Esophagus muscularis mucosa (tissue), 3 donors: ENCODE data around the gene ZNF296.

Experiments used
- POLR2AphosphoS5 ChIP-seq, 2 donors: sonication (generic); formaldehyde crosslinking; IDR thresholded peaks; one replicate each; pipeline ENCODE4 v1.6.1; 2017; ENCODE audit warnings: antibody characterized with exemption in 2 of 2
- TF ChIP-seq, protein P1 (sequence below), 3 experiments: fragments of 200-600 bp in 2 of 3; fragments of 450-650 bp in 1 of 3; sonication (generic) in 2 of 3; IDR thresholded peaks; one replicate each; pipeline ENCODE4 v1.5.1; 2017 to 2019; ENCODE audit warnings: antibody characterized with exemption in 3 of 3, mild to moderate bottlenecking in 2 of 3, moderate library complexity in 1 of 3

- TF ChIP-seq, protein P1, sequence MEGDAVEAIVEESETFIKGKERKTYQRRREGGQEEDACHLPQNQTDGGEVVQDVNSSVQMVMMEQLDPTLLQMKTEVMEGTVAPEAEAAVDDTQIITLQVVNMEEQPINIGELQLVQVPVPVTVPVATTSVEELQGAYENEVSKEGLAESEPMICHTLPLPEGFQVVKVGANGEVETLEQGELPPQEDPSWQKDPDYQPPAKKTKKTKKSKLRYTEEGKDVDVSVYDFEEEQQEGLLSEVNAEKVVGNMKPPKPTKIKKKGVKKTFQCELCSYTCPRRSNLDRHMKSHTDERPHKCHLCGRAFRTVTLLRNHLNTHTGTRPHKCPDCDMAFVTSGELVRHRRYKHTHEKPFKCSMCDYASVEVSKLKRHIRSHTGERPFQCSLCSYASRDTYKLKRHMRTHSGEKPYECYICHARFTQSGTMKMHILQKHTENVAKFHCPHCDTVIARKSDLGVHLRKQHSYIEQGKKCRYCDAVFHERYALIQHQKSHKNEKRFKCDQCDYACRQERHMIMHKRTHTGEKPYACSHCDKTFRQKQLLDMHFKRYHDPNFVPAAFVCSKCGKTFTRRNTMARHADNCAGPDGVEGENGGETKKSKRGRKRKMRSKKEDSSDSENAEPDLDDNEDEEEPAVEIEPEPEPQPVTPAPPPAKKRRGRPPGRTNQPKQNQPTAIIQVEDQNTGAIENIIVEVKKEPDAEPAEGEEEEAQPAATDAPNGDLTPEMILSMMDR (IDR thresholded peaks at IDR 0.05): no peak
- no peak for TF ChIP-seq POLR2AphosphoS5 (IDR thresholded peaks at IDR 0.05)
Measured at GRCh38 chr19:45103508-45104319, 27.4 kb upstream of the ZNF296 start.
